22Rv1 (cell line): ENCODE data around the gene IFITM5.
"Not testable (repeated sequence)": the region's sequence is repeated elsewhere in the genome, so short reads cannot be mapped to it uniquely, and the experiment has no call there.

Source experiments
- H3K27ac ChIP-seq: fragments of 450-650 bp; 2 replicates; pipeline ENCODE4 v1.5.1; 2017
- ZFX ChIP-seq: fragments of 450-650 bp; IDR thresholded peaks from 2 replicates; pipeline ENCODE4 v1.6.1; 2017; ENCODE audit warnings: antibody characterized with exemption, borderline replicate concordance
- TF ChIP-seq, protein P1 (sequence below): fragments of 450-650 bp; IDR thresholded peaks from 2 replicates; pipeline ENCODE4 v1.5.1; 2017; ENCODE audit warnings: mild to moderate bottlenecking

IFITM5 gene

GRCh38 chr11:315516-315994 is 16.2 kb upstream of the IFITM5 start:
- no peak overlapping the region for H3K27ac ChIP-seq
- TF ChIP-seq, protein P1, sequence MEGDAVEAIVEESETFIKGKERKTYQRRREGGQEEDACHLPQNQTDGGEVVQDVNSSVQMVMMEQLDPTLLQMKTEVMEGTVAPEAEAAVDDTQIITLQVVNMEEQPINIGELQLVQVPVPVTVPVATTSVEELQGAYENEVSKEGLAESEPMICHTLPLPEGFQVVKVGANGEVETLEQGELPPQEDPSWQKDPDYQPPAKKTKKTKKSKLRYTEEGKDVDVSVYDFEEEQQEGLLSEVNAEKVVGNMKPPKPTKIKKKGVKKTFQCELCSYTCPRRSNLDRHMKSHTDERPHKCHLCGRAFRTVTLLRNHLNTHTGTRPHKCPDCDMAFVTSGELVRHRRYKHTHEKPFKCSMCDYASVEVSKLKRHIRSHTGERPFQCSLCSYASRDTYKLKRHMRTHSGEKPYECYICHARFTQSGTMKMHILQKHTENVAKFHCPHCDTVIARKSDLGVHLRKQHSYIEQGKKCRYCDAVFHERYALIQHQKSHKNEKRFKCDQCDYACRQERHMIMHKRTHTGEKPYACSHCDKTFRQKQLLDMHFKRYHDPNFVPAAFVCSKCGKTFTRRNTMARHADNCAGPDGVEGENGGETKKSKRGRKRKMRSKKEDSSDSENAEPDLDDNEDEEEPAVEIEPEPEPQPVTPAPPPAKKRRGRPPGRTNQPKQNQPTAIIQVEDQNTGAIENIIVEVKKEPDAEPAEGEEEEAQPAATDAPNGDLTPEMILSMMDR, result no peak
- no peak for TF ChIP-seq ZFX

- H3K27ac ChIP-seq, result no peak overlapping the region
- TF ChIP-seq ZFX, result no peak
Measured at GRCh38 chr11:315051-315481, 15.7 kb upstream of the IFITM5 start.

GRCh38 chr11:314554-314875 is 15.2 kb upstream of the IFITM5 start:
- H3K27ac ChIP-seq, result not testable (repeated sequence)

DNA sequence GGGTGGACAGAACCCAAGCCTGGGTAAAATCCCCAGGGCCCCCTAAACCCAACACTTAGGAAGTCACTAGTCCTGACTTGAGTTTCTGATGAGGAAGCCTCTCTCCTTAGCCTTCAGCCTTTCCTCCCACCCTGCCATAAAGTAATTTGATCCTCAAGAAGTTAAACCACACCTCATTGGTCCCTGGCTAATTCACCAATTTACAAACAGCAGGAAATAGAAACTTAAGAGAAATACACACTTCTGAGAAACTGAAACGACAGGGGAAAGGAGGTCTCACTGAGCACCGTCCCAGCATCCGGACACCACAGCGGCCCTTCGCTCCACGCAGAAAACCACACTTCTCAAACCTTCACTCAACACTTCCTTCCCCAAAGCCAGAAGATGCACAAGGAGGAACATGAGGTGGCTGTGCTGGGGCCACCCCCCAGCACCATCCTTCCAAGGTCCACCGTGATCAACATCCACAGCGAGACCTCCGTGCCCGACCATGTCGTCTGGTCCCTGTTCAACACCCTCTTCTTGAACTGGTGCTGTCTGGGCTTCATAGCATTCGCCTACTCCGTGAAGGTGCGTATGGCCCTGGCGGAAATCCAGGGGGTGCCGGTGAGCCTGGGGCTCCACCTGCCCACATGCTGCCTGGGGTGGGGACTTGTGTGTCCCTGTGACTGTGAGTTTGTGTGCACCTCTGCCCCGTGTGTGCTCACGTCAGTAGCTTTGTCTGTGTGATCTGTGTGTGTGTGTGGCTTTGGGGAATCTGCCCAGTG is 14.6 kb upstream of the IFITM5 start, which contains the start of gene IFITM1:
TSS of gene IFITM1 (plus strand) at position 254 of the 767 bp plus-strand sequence. CDS start at position 385, 131 bp downstream.
- H3K27ac ChIP-seq, result peak within 1 kb of the TSS; percentile 18; the same call in 1 of the 2 replicates
- TF ChIP-seq, protein P1, result no peak
- TF ChIP-seq ZFX, result no peak

DNA sequence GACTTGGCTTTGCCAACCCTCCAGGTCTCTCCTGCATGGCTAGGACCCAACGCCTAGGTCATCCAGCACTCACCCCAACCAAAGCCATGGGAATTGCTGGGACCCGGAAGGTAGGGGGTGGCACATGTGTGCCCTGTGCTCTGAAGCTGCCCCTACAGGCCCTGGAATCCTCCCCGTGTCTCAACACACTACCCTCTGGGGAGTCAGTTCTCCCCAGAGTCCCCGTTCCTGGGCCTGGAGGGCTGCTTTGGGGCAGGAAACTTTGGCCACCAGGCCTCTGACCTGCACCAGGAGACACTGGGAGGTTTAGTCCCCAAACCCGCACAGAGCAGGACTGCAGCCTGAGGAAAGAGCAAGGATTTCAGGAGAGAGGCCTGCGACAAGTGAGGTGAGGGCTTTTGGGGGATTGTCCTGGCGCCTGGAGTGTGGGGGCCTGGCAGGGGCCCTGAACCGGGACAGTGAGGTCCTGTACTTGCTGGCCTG is 14.0 kb upstream of the IFITM5 start:
- TF ChIP-seq, protein P1, result no peak
- TF ChIP-seq ZFX, result no peak
- peak overlapping the region; percentile 18; the same call in 1 of the 2 replicates for H3K27ac ChIP-seq

DNA sequence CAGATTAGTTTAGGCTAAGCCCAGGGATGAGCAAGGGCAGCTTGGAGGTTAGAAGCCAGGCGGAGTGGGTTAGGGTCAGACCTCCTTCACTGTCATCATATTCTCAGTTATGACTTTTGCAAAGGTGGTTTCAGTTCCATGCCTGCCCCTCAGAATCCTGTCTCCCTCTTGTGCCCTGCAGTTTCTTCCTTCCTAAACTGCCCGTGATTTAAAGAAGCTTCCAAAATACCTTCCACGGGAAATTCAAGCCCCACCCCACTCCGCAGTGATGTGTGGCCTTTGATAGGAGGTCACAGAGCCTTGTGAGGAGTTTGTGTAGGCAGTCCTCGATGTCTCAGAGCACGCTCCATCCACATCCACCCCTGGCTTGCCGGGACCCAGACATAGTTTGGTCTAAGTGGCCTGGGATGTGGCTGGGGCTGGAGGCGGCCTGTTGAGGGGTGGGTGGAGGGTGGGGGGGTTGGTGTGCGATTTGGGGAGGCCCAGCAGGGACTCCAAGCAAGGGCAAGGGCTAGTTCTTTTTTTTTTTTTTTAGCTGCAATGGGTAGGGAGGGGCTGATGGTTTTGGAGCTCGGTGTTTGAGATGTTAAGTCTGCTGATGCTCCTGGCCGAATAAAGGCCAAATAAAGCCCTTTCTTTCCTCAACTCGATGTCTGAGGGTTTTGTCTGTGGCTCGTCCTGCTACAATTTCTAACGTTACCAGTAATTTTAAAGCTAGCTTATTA is 12.9 kb upstream of the IFITM5 start:
- H3K27ac ChIP-seq, result no peak overlapping the region

DNA sequence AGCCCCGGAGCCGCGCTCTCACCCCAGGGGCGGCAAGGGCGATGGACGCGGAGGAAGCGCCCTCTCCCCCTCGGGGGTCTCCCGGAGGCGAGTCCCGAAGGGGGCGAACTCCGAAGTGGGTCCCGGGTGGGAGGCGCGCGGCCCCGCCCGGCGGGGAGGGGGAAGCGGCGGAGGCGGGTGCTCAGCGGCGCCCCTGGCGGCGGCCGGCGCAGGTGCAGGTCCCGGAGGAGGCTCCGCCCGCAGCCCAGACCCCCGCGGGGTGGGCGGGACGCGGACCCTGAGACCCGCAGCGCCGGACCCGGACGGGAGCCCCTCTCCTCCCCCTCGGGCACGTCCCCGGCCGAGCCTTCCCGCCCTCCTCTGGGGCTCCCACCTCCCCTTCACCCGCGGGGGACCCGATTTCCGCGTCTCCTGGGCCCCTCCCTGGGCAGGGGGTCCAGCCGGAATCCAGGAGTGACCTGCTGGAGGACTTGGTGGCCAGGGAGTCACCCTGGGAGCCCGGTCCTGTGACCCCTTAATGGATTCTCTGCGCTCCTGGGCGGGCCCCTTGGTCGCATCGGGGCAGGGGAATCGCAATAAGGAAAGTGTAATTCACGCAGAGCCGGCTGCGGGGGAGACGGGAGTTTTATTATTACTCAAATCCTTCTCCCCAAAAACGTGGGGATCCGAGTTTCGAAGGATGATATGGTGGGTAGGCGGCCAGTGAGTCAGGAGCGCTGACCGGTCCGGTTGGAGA is 11.9 kb upstream of the IFITM5 start:
- not testable (repeated sequence) for H3K27ac ChIP-seq

More for the DNA sequence above, 12.9 kb upstream of the IFITM5 start:
- no peak for TF ChIP-seq ZFX
- TF ChIP-seq, protein P1, result no peak

GRCh38 chr11:309979-310572 is 10.8 kb upstream of the IFITM5 start:
- not testable (repeated sequence) for H3K27ac ChIP-seq

DNA sequence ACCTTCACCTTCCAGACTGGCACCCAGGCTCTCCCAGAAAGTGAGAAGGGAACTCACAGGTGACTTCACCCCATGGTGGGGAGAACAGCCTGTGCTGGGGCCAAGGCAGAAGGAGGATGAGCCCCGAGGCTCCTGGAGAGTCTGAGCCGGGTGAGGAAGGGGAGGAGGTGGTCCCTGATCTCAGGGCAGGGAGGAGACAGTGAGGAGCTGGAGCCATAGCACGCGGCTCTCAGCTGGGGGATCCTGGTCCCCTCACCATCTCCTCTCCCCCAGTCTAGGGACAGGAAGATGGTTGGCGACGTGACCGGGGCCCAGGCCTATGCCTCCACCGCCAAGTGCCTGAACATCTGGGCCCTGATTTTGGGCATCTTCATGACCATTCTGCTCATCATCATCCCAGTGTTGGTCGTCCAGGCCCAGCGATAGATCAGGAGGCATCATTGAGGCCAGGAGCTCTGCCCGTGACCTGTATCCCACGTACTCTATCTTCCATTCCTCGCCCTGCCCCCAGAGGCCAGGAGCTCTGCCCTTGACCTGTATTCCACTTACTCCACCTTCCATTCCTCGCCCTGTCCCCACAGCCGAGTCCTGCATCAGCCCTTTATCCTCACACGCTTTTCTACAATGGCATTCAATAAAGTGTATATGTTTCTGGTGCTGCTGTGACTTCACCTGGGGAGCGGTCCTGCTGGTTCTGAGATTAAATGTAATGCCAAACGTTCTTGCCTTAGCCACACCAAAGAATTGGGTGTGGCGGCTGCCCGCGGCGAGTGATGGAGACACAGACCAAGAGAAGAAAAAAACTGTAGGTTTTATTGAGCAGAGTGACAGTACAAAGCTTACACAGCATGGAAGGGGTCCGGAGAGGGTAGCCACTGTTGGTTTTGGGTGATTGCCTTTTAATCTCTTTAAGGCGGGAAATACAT is 9.7 kb upstream of the IFITM5 start:
- not testable (repeated sequence) for H3K27ac ChIP-seq
